ENCODE data around the gene DGKH. TPM values are rescaled to one million over a fixed set of nuclear protein-coding genes. Genes with fewer than 3 reads are reported as not detected.
A peak's percentile ranks its signal among the peaks of the same experiment; 100 is the strongest.

DGKH gene
- total RNA-seq, 2 experiments from 2014 or later: 8.9 to 11.6 TPM

DNA sequence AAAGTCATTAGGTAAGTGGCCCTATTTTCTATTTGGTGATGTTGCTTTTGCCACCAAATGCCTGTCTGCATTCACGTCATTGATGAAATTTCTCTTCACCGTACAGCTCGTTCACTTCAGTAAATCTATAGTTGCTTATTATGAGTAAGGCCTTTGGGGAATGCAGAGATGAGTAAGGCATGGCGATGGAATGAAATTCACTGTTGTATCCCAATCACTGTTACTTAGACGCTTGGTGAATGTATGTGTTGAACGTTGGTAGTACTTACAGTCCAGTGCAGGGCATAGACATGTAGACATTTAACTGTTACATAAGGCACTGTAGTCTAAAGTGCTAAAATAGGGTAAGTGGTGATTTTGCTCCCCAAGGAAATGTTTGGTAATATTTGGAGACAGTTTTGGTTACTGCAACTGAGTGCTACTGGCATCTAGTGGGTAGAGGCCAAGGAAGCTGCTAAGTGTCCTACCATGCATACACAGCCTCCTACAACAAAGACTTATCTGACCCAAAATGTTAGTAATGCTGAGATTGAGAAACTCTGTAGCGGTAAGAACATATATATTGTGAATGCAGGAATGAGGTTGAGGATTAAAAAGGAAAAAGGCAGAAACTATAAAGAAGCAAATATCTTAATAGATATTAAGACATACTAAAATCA lies 229.3 kb downstream of the DGKH start:
- POLR2A ChIA-PET: interaction anchor here (1.4 kb wide), 1 partner anchor 128 kb away, joined by 3 read pairs; no protein-coding TSS in a partner anchor
- H3K27ac Mint-ChIP-seq: peak overlapping the region; percentile 52
- H3K9me3 Mint-ChIP-seq: no peaks in the 10 kb centered on the region
- no peak overlapping the region for H3K4me3 Mint-ChIP-seq
- intact Hi-C loops (cut with micrococcal nuclease): loop anchor here (5.0 to 10.0 kb wide), 4 partner anchors 50 to 717 kb away; partner anchors contain the start of genes EPSTI1 and VWA8
- no peaks in the 10 kb centered on the region for H3K27me3 Mint-ChIP-seq
- H3K36me3 Mint-ChIP-seq: peaks cover 6% of the 10 kb centered on the region
- DNase-seq: no peak
- H3K4me1 Mint-ChIP-seq (ENCODE audit: low read depth): peaks cover 50% of the 10 kb centered on the region
- CTCF ChIA-PET: no interaction called here

DNA sequence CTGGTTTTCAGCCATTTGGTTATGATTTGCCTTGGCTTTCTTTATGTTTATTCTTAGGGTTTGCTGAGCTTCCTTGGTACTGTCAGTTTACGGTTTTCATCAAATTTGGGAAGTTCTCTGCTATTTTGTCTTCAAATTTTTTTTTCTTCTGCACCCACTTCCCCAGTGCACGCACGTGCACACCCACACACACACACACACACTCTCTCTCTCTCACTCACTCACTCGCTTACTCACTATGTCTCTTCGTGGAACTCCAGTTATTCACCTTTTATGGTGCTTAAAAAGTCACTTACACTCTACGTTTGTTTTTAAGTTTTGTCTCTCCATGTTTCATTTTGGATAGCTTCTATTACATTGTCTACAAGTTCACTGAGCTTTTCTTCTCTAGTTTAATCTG lies 230.6 kb downstream of the DGKH start:
- Mint-ChIP-seq H3K27me3 (no peaks in the 10 kb centered on the region), H3K4me1 (ENCODE audit: low read depth) (peaks cover 50% of the 10 kb centered on the region), H3K36me3 (peaks cover 6% of the 10 kb centered on the region), H3K27ac (no peak overlapping the region), H3K4me3 (no peak overlapping the region), H3K9me3 (no peaks in the 10 kb centered on the region)
- intact Hi-C loops (cut with micrococcal nuclease): loop anchor here (1.0 to 10.0 kb wide), 5 partner anchors 48 to 716 kb away; partner anchors contain the start of genes EPSTI1 and VWA8
- ChIA-PET POLR2A (no interaction called here), CTCF (interaction anchor here (0.6 to 1.1 kb wide), 2 partner anchors 12 to 815 kb away, joined by 3 read pairs; no protein-coding TSS in a partner anchor)
- DNase-seq: peak; percentile 42

DNA sequence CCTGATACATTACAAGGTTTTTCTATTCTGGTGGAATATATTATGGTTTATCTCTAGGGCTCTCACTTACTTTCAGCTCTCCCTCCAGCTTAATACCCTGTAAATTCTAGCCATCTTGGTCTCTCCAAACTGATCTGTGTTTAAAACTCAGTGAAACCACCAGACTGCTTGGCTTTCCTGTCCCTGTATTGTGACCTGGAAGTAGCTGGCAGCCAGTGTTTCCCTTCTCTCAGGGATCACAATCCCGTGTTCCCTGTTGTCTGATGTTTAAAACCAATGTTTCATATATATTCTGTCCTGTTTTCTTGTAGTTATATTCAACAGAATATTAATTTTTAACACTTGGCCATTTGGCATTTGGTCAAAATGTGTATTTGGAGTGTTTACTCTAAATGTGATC lies 231.5 kb downstream of the DGKH start:
- peaks cover 50% of the 10 kb centered on the region for H3K4me1 Mint-ChIP-seq (ENCODE audit: low read depth)
- no peak for DNase-seq

DNA sequence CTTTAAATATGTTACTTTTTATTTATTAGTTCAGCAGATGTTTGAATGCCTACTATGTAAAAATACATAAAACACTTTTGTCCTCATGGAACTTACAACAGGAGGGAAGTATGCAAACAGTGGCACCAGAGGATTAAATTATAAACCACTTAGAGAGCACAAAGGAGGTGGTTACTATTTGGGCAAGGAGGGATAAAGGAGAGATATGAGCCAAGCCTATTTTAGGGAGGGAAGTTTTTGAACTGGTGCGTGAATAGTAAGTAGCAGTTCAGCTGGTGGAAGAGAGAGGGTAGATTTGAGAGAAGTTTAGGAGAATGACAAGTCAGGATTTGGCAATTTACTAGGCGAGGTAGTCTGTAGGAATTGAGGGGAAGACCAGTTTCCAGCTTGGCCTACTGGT lies 232.1 kb downstream of the DGKH start:
- H3K27me3 Mint-ChIP-seq: no peaks in the 10 kb centered on the region
- H3K36me3 Mint-ChIP-seq: peaks cover 9% of the 10 kb centered on the region
- no peaks in the 10 kb centered on the region for H3K9me3 Mint-ChIP-seq
- no peak for DNase-seq
- H3K4me3 Mint-ChIP-seq: no peak overlapping the region
- no peak overlapping the region for H3K27ac Mint-ChIP-seq
- ChIA-PET POLR2A (no interaction called here), CTCF (interaction anchor here (0.6 kb wide), 1 partner anchor 1268 kb away, joined by 3 read pairs; no protein-coding TSS in a partner anchor)
- H3K4me1 Mint-ChIP-seq (ENCODE audit: low read depth): peaks cover 47% of the 10 kb centered on the region
- intact Hi-C loops (cut with micrococcal nuclease): no loop called here

More for the DNA sequence above, 231.5 kb downstream of the DGKH start:
- no peak overlapping the region for H3K27ac Mint-ChIP-seq
- intact Hi-C loops (cut with micrococcal nuclease): loop anchor here (1.0 to 10.0 kb wide), 5 partner anchors 47 to 715 kb away; partner anchors contain the start of genes EPSTI1 and VWA8
- peaks cover 6% of the 10 kb centered on the region for H3K36me3 Mint-ChIP-seq
- H3K4me3 Mint-ChIP-seq: no peak overlapping the region
- POLR2A ChIA-PET: no interaction called here
- H3K9me3 Mint-ChIP-seq: no peaks in the 10 kb centered on the region
- CTCF ChIA-PET: interaction anchor here (0.6 to 1.1 kb wide), 2 partner anchors 11 to 1268 kb away, joined by 3 read pairs; no protein-coding TSS in a partner anchor
- H3K27me3 Mint-ChIP-seq: no peaks in the 10 kb centered on the region

DNA sequence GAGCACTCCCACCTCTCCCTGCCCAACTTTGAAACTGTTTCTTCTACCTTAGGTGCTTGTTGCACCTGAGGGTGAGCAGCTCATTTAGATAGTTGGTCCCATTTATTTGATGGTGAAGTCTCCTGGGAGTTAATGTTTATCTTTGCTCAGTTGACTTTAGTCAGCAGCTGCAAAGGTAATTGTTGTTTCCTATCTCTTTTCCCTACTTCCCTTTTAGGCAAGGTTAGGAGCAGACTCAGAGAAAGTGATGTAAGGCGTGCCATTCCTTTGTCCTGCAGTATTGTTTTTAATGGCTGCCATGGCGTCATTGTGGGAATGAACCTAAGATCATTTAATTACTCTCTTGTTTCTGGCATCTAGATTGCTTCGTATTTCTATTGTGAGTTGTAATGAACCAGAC lies 235.1 kb downstream of the DGKH start:
- intact Hi-C loops (cut with micrococcal nuclease): no loop called here
- no peak overlapping the region for H3K4me3 Mint-ChIP-seq
- ChIA-PET CTCF (no interaction called here), POLR2A (no interaction called here)
- peaks cover 22% of the 10 kb centered on the region for H3K36me3 Mint-ChIP-seq
- no peak for DNase-seq
- no peaks in the 10 kb centered on the region for H3K9me3 Mint-ChIP-seq
- no peak overlapping the region for H3K27ac Mint-ChIP-seq
- peaks cover 30% of the 10 kb centered on the region for H3K4me1 Mint-ChIP-seq (ENCODE audit: low read depth)
- H3K27me3 Mint-ChIP-seq: no peaks in the 10 kb centered on the region

DNA sequence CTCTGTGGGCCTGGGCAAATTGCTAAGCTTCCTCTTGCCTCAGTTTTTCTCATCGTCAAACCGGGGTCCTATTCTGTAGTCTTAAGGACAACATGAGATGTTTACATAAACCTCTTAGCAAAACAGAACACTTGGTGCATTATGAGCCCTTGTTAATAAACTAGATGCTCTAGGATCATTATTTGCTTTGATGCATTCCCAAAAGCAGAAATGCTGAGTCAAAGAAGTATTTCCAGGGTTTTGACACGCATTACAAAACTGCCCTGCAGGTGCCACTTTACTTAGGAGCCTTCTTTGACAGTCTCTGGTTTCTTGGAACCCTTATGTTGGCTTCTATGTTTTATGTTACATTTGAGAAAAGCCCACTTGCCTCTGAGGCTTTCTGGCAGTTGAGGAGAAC lies 235.6 kb downstream of the DGKH start:
- POLR2A ChIA-PET: no interaction called here
- no peak overlapping the region for H3K27ac Mint-ChIP-seq
- intact Hi-C loops (cut with micrococcal nuclease): no loop called here
- no peak for DNase-seq
- H3K4me1 Mint-ChIP-seq (ENCODE audit: low read depth): peaks cover 30% of the 10 kb centered on the region
- H3K4me3 Mint-ChIP-seq: no peak overlapping the region
- CTCF ChIA-PET: no interaction called here
- H3K27me3 Mint-ChIP-seq: no peaks in the 10 kb centered on the region
- H3K36me3 Mint-ChIP-seq: peaks cover 26% of the 10 kb centered on the region
- no peaks in the 10 kb centered on the region for H3K9me3 Mint-ChIP-seq

Other genes with a start within 250 kb of the DGKH start
- 10 to 100 TPM; 16.8 to 17.1 TPM for gene VWA8, start 87.5 kb upstream of the DGKH start, total RNA-seq
- 10 to 100 TPM; 36.6 to 37.8 TPM for gene AKAP11, start 223.5 kb downstream of the DGKH start, total RNA-seq

Data from activated CD4-positive, alpha-beta memory T cell treated with anti-CD3 and anti-CD28 coated beads for 36 hours (primary cell).